HepG2 (cell line): ENCODE results near the gene RAB39B. TPM values are rescaled to one million over a fixed set of nuclear protein-coding genes. Genes with fewer than 3 reads are reported as not detected.

Source experiments
- ASH2L ChIP-seq: fragments of 300-600, 200-600 bp; sonication (generic); IDR thresholded peaks from 2 replicates; pipeline ENCODE4 v1.7.0; 2017; ENCODE audit warnings: low read depth, mild to moderate bottlenecking, moderate library complexity, mixed read lengths, low read length; ENCODE audit not compliant: insufficient read length
- CEBPB ChIP-seq: IDR thresholded peaks from 2 replicates; pipeline ENCODE4 v1.6.1; 2011; ENCODE audit warnings: low read depth, low read length, improper control_type of control experiment, borderline replicate concordance
- FLYWCH1 ChIP-seq: sonication (generic); formaldehyde crosslinking; IDR thresholded peaks from 2 replicates; pipeline ENCODE4 v1.8.1; 2023; ENCODE audit warnings: mild to moderate bottlenecking, missing genetic modification reagents
- GZF1 ChIP-seq: sonication (generic); formaldehyde crosslinking; IDR thresholded peaks from 2 replicates; pipeline ENCODE4 v1.5.1; 2020; ENCODE audit warnings: mild to moderate bottlenecking, missing genetic modification reagents
- JUND ChIP-seq: sonication (generic); formaldehyde crosslinking; IDR thresholded peaks from 2 replicates; pipeline ENCODE4 v1.8.0; 2022; ENCODE audit warnings: mild to moderate bottlenecking, missing genetic modification reagents
- MYC ChIP-seq: sonication (generic); formaldehyde crosslinking; IDR thresholded peaks from 2 replicates; pipeline ENCODE4 v1.9.0; 2021; ENCODE audit warnings: missing genetic modification reagents, borderline replicate concordance
- NFKB2 ChIP-seq: sonication (generic); formaldehyde crosslinking; IDR thresholded peaks from 2 replicates; pipeline ENCODE4 v1.4.0; 2020; ENCODE audit warnings: missing genetic modification reagents, borderline replicate concordance
- NONO ChIP-seq, 2 experiments: fragments of 450-650 bp in 1 of 2; sonication (generic) in 1 of 2; formaldehyde crosslinking in 1 of 2; IDR thresholded peaks in 1 of 2; conservative IDR thresholded peaks in 1 of 2; 2 replicates each; pipeline versions ENCODE4 v1.6.1 to v1.8.0; 2017 to 2022; ENCODE audit warnings: mild to moderate bottlenecking in 1 of 2, missing genetic modification reagents in 1 of 2, moderate library complexity in 1 of 2
- RAD21 ChIP-seq: fragments of 450-650 bp; formaldehyde crosslinking; IDR thresholded peaks from 2 replicates; pipeline ENCODE4 v1.5.0; 2020; ENCODE audit warnings: mild to moderate bottlenecking
- SP1 ChIP-seq, 2 experiments: fragments of 450-650 bp in 1 of 2; sonication (generic) in 1 of 2; formaldehyde crosslinking in 1 of 2; IDR thresholded peaks; 2 replicates each; pipeline versions ENCODE4 v1.4.0 to v1.6.1; 2016 to 2020; ENCODE audit warnings: missing genetic modification reagents in 1 of 2
- SRF ChIP-seq: IDR thresholded peaks from 2 replicates; pipeline ENCODE4 v1.6.1; 2011; ENCODE audit warnings: mild to moderate bottlenecking, low read depth, low read length, moderate library complexity
- SRSF1 ChIP-seq: fragments of 200-400 bp; formaldehyde crosslinking; optimal IDR thresholded peaks from 2 replicates; pipeline ENCODE3; 2017; ENCODE audit warnings: mild to moderate bottlenecking, low read depth, low read length, moderate library complexity
- STAG1 ChIP-seq: sonication (generic); formaldehyde crosslinking; IDR thresholded peaks from 2 replicates; pipeline ENCODE4 v1.4.0; 2020; ENCODE audit warnings: missing genetic modification reagents
- ZNF547 ChIP-seq: sonication (generic); formaldehyde crosslinking; IDR thresholded peaks from 2 replicates; pipeline ENCODE4 v1.5.1; 2020; ENCODE audit warnings: mild to moderate bottlenecking, missing genetic modification reagents
- ZNF558 ChIP-seq: sonication (generic); formaldehyde crosslinking; IDR thresholded peaks from 2 replicates; pipeline ENCODE4 v1.9.0; 2022; ENCODE audit warnings: mild to moderate bottlenecking, missing genetic modification reagents, borderline replicate concordance
- ZNF768 ChIP-seq: sonication (generic); formaldehyde crosslinking; IDR thresholded peaks from 2 replicates; pipeline ENCODE4 v1.4.0; 2020; ENCODE audit warnings: missing genetic modification reagents
- ZZZ3 ChIP-seq: sonication (generic); formaldehyde crosslinking; IDR thresholded peaks from 2 replicates; pipeline ENCODE4 v1.4.0; 2020; ENCODE audit warnings: missing genetic modification reagents, mild to moderate bottlenecking, borderline replicate concordance
- polyA plus RNA-seq, 8 experiments: library from polyadenylated mRNA; depleted of rRNA in 3 of 8; stranded (reverse) in 7 of 8; unstranded in 1 of 8; fragments of >200 nt; fragmentation: Illumina TruSeq in 4 of 8; extraction: Trizol in 4 of 8; gene quantifications; 2 replicates each; pipeline versions ENCODE4 v1.2.1 to v1.2.3, GENCODE V29; 2011 to 2016; ENCODE audit warnings: low read depth in 4 of 8, missing spikeins in 1 of 8, mixed read lengths in 1 of 8; ENCODE audit not compliant: insufficient read depth in 1 of 8
- total RNA-seq, 5 experiments: library from RNA; depleted of rRNA; stranded (reverse); fragments of >200 nt; fragmentation: Illumina TruSeq; extraction: Trizol; gene quantifications; 2 replicates each; pipeline ENCODE4 v1.2.3, GENCODE V29; 2016; ENCODE audit warnings: low read depth in 1 of 5
- TF ChIP-seq, protein P1 (sequence below): sonication (generic); formaldehyde crosslinking; IDR thresholded peaks from 2 replicates; pipeline ENCODE4 v1.8.0; 2022; ENCODE audit warnings: mild to moderate bottlenecking, missing genetic modification reagents
- TF ChIP-seq, protein P2 (sequence below): sonication (generic); formaldehyde crosslinking; IDR thresholded peaks from 2 replicates; pipeline ENCODE4 v1.4.0; 2020; ENCODE audit warnings: missing genetic modification reagents
- TF ChIP-seq, protein P3 (sequence below): sonication (generic); formaldehyde crosslinking; IDR thresholded peaks from 2 replicates; pipeline ENCODE4 v1.9.0; 2021; ENCODE audit warnings: missing genetic modification reagents, borderline replicate concordance
- TF ChIP-seq, protein P4 (sequence below): IDR thresholded peaks from 2 replicates; pipeline ENCODE4 v1.6.1; 2016; ENCODE audit warnings: missing genetic modification reagents, missing compliant biosample characterization
- TF ChIP-seq, protein P5 (sequence below): sonication (generic); formaldehyde crosslinking; IDR thresholded peaks from 2 replicates; pipeline ENCODE4 v1.4.0; 2020; ENCODE audit warnings: mild to moderate bottlenecking, missing genetic modification reagents
- TF ChIP-seq, protein P6 (sequence below): sonication (generic); formaldehyde crosslinking; IDR thresholded peaks from 2 replicates; pipeline ENCODE4 v1.5.0; 2020; ENCODE audit warnings: mild to moderate bottlenecking, missing genetic modification reagents

RAB39B gene
- total and polyA plus RNA-seq, 2 of the 13 experiments (the other 11 are each of a cell fraction or from before 2014, with no cell fraction given) = 0.05 to 0.07 TPM

DNA sequence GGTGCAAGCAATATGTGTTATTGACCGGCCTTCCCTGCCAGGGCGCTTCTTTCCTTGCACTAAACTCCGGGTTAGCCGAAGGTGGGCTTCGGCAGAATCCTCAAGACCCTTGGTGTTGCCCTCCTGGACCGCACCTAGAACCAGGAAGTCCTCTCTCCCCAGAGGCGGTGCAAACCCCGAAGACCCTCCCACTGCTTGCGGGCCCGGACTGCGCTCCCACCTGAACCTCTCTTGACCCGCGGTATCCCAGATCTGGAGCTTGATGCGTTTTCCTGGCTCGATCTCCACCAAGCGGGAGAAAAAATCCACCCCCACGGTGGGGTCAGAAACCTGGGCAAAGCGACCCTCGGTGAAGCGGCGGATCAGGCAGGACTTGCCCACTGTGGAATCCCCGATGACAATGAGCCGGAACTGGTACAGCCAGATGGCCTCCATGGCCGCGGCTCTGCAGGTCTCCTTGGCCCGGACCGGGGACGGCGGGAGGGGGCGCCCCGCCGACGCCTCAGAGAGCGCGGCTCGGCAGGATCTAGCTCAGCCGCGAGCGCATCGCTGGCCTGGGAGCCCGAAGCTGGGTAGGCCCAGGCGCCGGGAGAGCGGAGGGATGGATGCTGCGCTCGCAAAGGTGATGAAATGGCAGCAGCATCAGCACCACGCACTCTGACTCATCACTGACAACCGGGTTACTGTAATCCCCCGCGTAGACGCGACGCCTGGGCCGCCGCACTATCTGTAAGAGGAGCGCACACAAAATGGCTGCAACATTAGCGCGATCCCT, at the start of gene RAB39B (continued):
- TF ChIP-seq SP1 (IDR thresholded peaks at IDR 0.05) (no peak), SP1 (CRISPR knock-in tag; IDR thresholded peaks at IDR 0.05) (no peak), SRF (peak; percentile 59; the same call in 1 of the 2 replicates), NFKB2 (CRISPR knock-in tag) (no peak), FLYWCH1 (CRISPR knock-in tag) (no peak), RAD21 (CRISPR knock-in tag) (no peak), NONO (IDR thresholded peaks at IDR 0.05) (no peak), NONO (CRISPR knock-in tag; conservative IDR thresholded peaks at IDR 0.05) (no peak), ZZZ3 (CRISPR knock-in tag) (no peak), ZNF558 (no peak), ZNF547 (CRISPR knock-in tag) (no peak), MYC (CRISPR knock-in tag) (no peak), ZNF768 (CRISPR knock-in tag) (no peak), GZF1 (CRISPR knock-in tag) (peak; percentile 100), JUND (CRISPR knock-in tag) (peak; percentile 70), ASH2L (no peak), STAG1 (peak; percentile 34; the same call in 1 of the 2 replicates), SRSF1 (no peak), CEBPB (0 out of 2 replicates have a peak, but pooled peaks have one; percentile 5)
- TF ChIP-seq, protein P1, sequence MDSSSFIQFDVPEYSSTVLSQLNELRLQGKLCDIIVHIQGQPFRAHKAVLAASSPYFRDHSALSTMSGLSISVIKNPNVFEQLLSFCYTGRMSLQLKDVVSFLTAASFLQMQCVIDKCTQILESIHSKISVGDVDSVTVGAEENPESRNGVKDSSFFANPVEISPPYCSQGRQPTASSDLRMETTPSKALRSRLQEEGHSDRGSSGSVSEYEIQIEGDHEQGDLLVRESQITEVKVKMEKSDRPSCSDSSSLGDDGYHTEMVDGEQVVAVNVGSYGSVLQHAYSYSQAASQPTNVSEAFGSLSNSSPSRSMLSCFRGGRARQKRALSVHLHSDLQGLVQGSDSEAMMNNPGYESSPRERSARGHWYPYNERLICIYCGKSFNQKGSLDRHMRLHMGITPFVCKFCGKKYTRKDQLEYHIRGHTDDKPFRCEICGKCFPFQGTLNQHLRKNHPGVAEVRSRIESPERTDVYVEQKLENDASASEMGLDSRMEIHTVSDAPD (CRISPR knock-in tag) = no peak
- TF ChIP-seq, protein P2, sequence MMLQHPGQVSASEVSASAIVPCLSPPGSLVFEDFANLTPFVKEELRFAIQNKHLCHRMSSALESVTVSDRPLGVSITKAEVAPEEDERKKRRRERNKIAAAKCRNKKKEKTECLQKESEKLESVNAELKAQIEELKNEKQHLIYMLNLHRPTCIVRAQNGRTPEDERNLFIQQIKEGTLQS (CRISPR knock-in tag) = peak; percentile 79
- TF ChIP-seq, protein P3, sequence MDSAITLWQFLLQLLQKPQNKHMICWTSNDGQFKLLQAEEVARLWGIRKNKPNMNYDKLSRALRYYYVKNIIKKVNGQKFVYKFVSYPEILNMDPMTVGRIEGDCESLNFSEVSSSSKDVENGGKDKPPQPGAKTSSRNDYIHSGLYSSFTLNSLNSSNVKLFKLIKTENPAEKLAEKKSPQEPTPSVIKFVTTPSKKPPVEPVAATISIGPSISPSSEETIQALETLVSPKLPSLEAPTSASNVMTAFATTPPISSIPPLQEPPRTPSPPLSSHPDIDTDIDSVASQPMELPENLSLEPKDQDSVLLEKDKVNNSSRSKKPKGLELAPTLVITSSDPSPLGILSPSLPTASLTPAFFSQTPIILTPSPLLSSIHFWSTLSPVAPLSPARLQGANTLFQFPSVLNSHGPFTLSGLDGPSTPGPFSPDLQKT (CRISPR knock-in tag) = no peak
- TF ChIP-seq, protein P4, sequence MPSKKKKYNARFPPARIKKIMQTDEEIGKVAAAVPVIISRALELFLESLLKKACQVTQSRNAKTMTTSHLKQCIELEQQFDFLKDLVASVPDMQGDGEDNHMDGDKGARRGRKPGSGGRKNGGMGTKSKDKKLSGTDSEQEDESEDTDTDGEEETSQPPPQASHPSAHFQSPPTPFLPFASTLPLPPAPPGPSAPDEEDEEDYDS (CRISPR knock-in tag) = no peak
- TF ChIP-seq, protein P5, sequence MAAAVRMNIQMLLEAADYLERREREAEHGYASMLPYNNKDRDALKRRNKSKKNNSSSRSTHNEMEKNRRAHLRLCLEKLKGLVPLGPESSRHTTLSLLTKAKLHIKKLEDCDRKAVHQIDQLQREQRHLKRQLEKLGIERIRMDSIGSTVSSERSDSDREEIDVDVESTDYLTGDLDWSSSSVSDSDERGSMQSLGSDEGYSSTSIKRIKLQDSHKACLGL (CRISPR knock-in tag) = no peak
- TF ChIP-seq, protein P6, sequence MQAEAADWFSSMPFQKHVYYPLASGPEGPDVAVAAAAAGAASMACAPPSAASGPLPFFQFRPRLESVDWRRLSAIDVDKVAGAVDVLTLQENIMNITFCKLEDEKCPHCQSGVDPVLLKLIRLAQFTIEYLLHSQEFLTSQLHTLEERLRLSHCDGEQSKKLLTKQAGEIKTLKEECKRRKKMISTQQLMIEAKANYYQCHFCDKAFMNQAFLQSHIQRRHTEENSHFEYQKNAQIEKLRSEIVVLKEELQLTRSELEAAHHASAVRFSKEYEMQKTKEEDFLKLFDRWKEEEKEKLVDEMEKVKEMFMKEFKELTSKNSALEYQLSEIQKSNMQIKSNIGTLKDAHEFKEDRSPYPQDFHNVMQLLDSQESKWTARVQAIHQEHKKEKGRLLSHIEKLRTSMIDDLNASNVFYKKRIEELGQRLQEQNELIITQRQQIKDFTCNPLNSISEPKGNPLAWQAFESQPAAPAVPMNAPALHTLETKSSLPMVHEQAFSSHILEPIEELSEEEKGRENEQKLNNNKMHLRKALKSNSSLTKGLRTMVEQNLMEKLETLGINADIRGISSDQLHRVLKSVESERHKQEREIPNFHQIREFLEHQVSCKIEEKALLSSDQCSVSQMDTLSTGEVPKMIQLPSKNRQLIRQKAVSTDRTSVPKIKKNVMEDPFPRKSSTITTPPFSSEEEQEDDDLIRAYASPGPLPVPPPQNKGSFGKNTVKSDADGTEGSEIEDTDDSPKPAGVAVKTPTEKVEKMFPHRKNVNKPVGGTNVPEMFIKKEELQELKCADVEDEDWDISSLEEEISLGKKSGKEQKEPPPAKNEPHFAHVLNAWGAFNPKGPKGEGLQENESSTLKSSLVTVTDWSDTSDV = no peak
